Liver (tissue), 9 donors: ENCODE results near the gene DUSP16. TPM values are rescaled to one million over a fixed set of nuclear protein-coding genes. Genes with fewer than 3 reads are reported as not detected.

ENCODE experiments used
- DNase-seq: peaks from one replicate; pipeline ENCODE4 v3.0.0-alpha.2; 2017; ENCODE audit warnings: low spot score
- H3K27ac ChIP-seq, 2 donors: one replicate each; pipeline ENCODE4 v1.7.0; 2013; ENCODE audit warnings: inconsistent platforms in 2 of 2, low read length in 2 of 2, control low read depth in 1 of 2, low read depth in 1 of 2, mild to moderate bottlenecking in 1 of 2
- H3K27me3 ChIP-seq, 4 donors: one replicate each; pipeline versions ENCODE4 v1.6.1 to v1.7.0; 2013; ENCODE audit warnings: low read length in 3 of 4, inconsistent platforms in 1 of 4, mild to moderate bottlenecking in 1 of 4, moderate library complexity in 1 of 4; ENCODE audit not compliant: control insufficient read depth in 4 of 4, insufficient read depth in 4 of 4
- H3K36me3 ChIP-seq, 4 donors: one replicate each; pipeline versions ENCODE4 v1.6.1 to v1.7.0; 2013; ENCODE audit warnings: low read length in 3 of 4, mild to moderate bottlenecking in 3 of 4, low read depth in 1 of 4, moderate library complexity in 1 of 4; ENCODE audit not compliant: control insufficient read depth in 4 of 4, insufficient read depth in 3 of 4
- H3K4me1 ChIP-seq, 4 donors: one replicate each; pipeline versions ENCODE4 v1.6.1 to v1.7.0; 2013; ENCODE audit warnings: low read length in 3 of 4, mild to moderate bottlenecking in 3 of 4, moderate library complexity in 1 of 4; ENCODE audit not compliant: control insufficient read depth in 4 of 4, insufficient read depth in 4 of 4
- H3K4me3 ChIP-seq, 3 donors: one replicate each; pipeline versions ENCODE4 v1.6.1 to v1.7.0; 2013; ENCODE audit warnings: low read length in 3 of 3, control low read depth in 1 of 3, low read depth in 1 of 3, mild to moderate bottlenecking in 1 of 3
- H3K9ac ChIP-seq, 2 donors: one replicate each; pipeline ENCODE4 v1.7.0; 2013; ENCODE audit warnings: low read length in 2 of 2, mild to moderate bottlenecking in 2 of 2, moderate library complexity in 2 of 2, control low read depth in 1 of 2, low read depth in 1 of 2
- H3K9me3 ChIP-seq, 4 donors: one replicate each; pipeline versions ENCODE4 v1.6.1 to v1.7.0; 2013; ENCODE audit warnings: low read length in 3 of 4; ENCODE audit not compliant: control insufficient read depth in 4 of 4
- EGR1 ChIP-seq, 2 donors: IDR thresholded peaks; 2 replicates each; pipeline ENCODE4 v1.6.1; 2016 to 2018; ENCODE audit warnings: antibody characterized with exemption in 2 of 2, low read depth in 2 of 2
- FOXA1 ChIP-seq: IDR thresholded peaks from 2 replicates; pipeline ENCODE4 v1.6.1; 2016; ENCODE audit warnings: antibody characterized with exemption
- FOXA2 ChIP-seq: IDR thresholded peaks from 2 replicates; pipeline ENCODE4 v1.6.1; 2016; ENCODE audit warnings: antibody characterized with exemption
- HNF4A ChIP-seq, 2 donors: conservative IDR thresholded peaks; 2 replicates each; pipeline ENCODE4 v1.6.1; 2016; ENCODE audit warnings: antibody characterized with exemption in 2 of 2, mild to moderate bottlenecking in 2 of 2
- HNF4G ChIP-seq: IDR thresholded peaks from 2 replicates; pipeline ENCODE4 v1.6.1; 2016; ENCODE audit warnings: antibody characterized with exemption
- JUND ChIP-seq, 2 donors: IDR thresholded peaks; 2 replicates each; pipeline ENCODE4 v1.6.1; 2016; ENCODE audit warnings: antibody characterized with exemption in 2 of 2
- NR2F2 ChIP-seq: IDR thresholded peaks from 2 replicates; pipeline ENCODE4 v1.6.1; 2016; ENCODE audit warnings: antibody characterized with exemption
- RAD21 ChIP-seq, 2 donors: IDR thresholded peaks; 2 replicates each; pipeline ENCODE4 v1.6.1; 2016; ENCODE audit warnings: antibody characterized with exemption in 2 of 2, mild to moderate bottlenecking in 2 of 2
- RXRA ChIP-seq, 2 donors: IDR thresholded peaks; 2 replicates each; pipeline ENCODE4 v1.6.1; 2017 to 2018; ENCODE audit warnings: antibody characterized with exemption in 2 of 2, mild to moderate bottlenecking in 1 of 2
- SP1 ChIP-seq: IDR thresholded peaks from 2 replicates; pipeline ENCODE4 v1.6.1; 2018; ENCODE audit warnings: antibody characterized with exemption, mild to moderate bottlenecking
- TAF1 ChIP-seq: conservative IDR thresholded peaks from 2 replicates; pipeline ENCODE4 v1.6.1; 2016; ENCODE audit warnings: antibody characterized with exemption, mild to moderate bottlenecking
- YY1 ChIP-seq: IDR thresholded peaks from 2 replicates; pipeline ENCODE4 v1.6.1; 2016; ENCODE audit warnings: antibody characterized with exemption, mild to moderate bottlenecking
- WGBS: extraction: QIAGEN DNeasy Blood & Tissue Kit; methylation state at CpG from one replicate; pipeline ENCODE4 v1.1.7; 2013; 5-methylcytosine and 5-hydroxymethylcytosine counted together
- polyA plus RNA-seq, 2 donors: library from polyadenylated mRNA; stranded (reverse) in 1 of 2; unstranded in 1 of 2; fragments of 200-250 nt in 1 of 2; fragments of >200 nt in 1 of 2; fragmentation: Nextera tagmentation in 1 of 2; extraction: Ambion mirVana in 1 of 2; gene quantifications; one replicate each; pipeline versions ENCODE4 v1.2.1 to v1.2.3, GENCODE V29; 2013 to 2015
- total RNA-seq, 2 donors: library from RNA; depleted of rRNA; stranded (reverse); fragments of >200 nt; gene quantifications; one replicate each; pipeline ENCODE4 v1.2.3, GENCODE V29; 2014
- TF ChIP-seq, protein P1 (sequence below): IDR thresholded peaks from 2 replicates; pipeline ENCODE4 v1.6.1; 2016; ENCODE audit warnings: antibody characterized with exemption
- TF ChIP-seq, protein P2 (sequence below): IDR thresholded peaks from 2 replicates; pipeline ENCODE4 v1.6.1; 2016; ENCODE audit warnings: antibody characterized with exemption
- TF ChIP-seq, protein P3 (sequence below): fragments of 150-350 bp; IDR thresholded peaks from 2 replicates; pipeline ENCODE4 v1.5.1; 2017; ENCODE audit warnings: improper control_type of control experiment, low read depth, low read length; ENCODE audit not compliant: missing input control
- TF ChIP-seq, protein P4 (sequence below): IDR thresholded peaks from 2 replicates; pipeline ENCODE4 v1.6.1; 2016; ENCODE audit warnings: antibody characterized with exemption
- TF ChIP-seq, protein P5 (sequence below): IDR thresholded peaks from 2 replicates; pipeline ENCODE4 v1.6.1; 2016; ENCODE audit warnings: antibody characterized with exemption, mild to moderate bottlenecking
- donor health status: healthy.
- donor health status: healthy.
- donor health status: healthy.
- donor health status: healthy.
- donor health status: healthy.

The DUSP16 gene
- total and polyA plus RNA-seq, 4 donors: 7.8 to 56.4 (median 19.1) TPM

DNA sequence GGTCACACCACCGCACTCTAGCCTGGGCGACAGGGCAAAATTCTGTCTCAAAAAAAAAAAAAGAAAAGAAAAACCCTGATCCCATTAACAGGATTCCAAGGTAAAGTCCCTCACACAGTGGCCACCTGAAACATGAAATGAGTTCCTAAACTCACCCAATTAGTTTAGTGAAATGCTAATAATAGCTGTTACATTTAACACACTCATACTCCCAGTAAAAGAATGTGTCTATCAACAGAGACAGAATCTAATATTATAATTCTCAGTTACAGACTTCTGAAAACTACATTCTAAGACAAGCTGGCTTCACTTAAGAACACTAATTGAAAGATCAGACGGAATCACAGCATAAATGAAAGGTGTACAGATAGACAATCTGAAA is 44.2 kb downstream of the DUSP16 start (continued):
- TF ChIP-seq EGR1 (IDR thresholded peaks at IDR 0.05; ENCODE audit: low read depth in 2 of 2): no peak
- no peak for TF ChIP-seq FOXA2
- TF ChIP-seq HNF4A (conservative IDR thresholded peaks at IDR 0.05): no peak

DNA sequence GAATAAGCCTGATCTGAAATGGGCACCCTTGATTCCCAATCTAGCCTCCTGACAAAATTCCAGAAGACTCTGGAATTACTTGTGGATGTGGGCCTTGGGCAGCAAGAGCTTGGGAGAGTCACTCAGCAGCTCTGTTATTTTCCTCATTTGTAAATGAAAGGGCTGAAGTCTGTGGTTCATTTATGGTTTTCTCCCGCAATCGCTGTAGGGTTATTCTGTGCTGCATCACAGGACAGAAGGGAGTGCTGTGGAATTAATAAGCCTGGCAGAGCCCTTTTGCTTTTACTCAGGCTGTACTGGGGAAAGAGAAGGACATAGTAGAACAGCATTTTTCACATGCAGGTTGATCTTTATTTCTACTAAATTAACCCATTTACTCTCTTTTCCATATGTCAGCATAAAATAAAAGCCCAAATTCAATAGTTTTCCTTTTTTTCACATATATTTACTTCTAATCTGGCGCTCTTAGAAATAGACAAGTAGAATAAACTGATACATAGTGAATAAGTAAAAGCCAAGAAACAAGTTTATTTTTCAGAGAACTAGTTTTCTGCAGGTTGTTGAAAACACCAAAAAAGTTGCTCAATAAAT is 49.2 kb downstream of the DUSP16 start:
- no peak for DNase-seq
- Histone ChIP-seq H3K4me1 (peaks cover 0 to 19% (median 5%) of the 10 kb centered on the region in 4 donors), H3K4me3 (no peak overlapping the region), H3K27ac (no peak overlapping the region), H3K9ac (no peak overlapping the region), H3K9me3 (no peaks in the 10 kb centered on the region), H3K36me3 (peaks cover 0 to 24% (median 13%) of the 10 kb centered on the region in 4 donors), H3K27me3 (no peaks in the 10 kb centered on the region)
- TF ChIP-seq TAF1 (no peak), SP1 (no peak), EGR1 (IDR thresholded peaks at IDR 0.05; ENCODE audit: low read depth in 2 of 2) (no peak), JUND (IDR thresholded peaks at IDR 0.05) (no peak), HNF4A (conservative IDR thresholded peaks at IDR 0.05) (no peak), FOXA2 (no peak), YY1 (no peak)
- TF ChIP-seq, protein P1, sequence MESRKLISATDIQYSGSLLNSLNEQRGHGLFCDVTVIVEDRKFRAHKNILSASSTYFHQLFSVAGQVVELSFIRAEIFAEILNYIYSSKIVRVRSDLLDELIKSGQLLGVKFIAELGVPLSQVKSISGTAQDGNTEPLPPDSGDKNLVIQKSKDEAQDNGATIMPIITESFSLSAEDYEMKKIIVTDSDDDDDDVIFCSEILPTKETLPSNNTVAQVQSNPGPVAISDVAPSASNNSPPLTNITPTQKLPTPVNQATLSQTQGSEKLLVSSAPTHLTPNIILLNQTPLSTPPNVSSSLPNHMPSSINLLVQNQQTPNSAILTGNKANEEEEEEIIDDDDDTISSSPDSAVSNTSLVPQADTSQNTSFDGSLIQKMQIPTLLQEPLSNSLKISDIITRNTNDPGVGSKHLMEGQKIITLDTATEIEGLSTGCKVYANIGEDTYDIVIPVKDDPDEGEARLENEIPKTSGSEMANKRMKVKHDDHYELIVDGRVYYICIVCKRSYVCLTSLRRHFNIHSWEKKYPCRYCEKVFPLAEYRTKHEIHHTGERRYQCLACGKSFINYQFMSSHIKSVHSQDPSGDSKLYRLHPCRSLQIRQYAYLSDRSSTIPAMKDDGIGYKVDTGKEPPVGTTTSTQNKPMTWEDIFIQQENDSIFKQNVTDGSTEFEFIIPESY: no peak
- TF ChIP-seq, protein P2, sequence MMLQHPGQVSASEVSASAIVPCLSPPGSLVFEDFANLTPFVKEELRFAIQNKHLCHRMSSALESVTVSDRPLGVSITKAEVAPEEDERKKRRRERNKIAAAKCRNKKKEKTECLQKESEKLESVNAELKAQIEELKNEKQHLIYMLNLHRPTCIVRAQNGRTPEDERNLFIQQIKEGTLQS: no peak
- WGBS: 98% methylated on average over 3 of the region's 3 CpGs

DNA sequence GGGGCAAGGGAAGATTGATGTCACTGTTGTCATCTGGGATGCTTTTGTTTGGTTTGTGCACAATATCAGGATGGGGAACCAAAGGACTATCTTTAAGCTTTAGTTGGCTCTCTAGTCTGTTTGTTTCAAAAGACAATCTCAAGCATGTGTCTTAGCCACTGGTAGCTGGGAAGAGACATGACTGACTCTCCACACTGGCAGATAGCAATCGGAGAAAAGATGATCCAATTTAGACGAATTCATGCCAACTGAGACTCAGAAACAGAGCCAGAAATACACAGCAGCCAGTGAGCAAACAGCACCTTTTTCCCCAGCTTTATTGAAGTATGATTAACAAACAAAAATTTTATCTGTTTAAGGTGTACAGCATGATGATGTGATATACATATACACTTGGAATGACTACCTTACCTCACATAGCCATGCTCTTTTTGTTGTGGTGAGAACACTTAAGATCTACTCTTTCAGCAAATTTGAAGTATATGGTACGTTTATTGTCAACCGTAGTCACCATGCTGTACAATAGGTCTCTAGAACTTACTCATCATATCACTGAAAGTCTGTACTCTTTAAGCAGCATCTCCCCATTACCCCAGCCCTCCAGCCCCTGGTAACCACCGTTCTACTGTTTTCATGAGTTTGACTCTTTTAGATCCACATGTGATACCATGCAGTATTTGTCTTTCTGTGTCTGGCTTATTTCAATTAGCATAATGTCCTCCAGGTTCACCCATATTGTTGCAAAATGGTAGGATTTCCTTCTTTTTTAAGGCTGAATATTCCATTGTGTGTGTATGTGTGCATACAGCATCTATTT is 50.6 kb downstream of the DUSP16 start:
- no peak overlapping the region for H3K9ac ChIP-seq
- TF ChIP-seq HNF4G (no peak), RXRA (IDR thresholded peaks at IDR 0.05) (no peak), FOXA1 (no peak), NR2F2 (no peak), SP1 (no peak), RAD21 (IDR thresholded peaks at IDR 0.05) (no peak), HNF4A (conservative IDR thresholded peaks at IDR 0.05) (no peak), JUND (IDR thresholded peaks at IDR 0.05) (no peak), TAF1 (no peak), EGR1 (IDR thresholded peaks at IDR 0.05; ENCODE audit: low read depth in 2 of 2) (no peak), YY1 (no peak), FOXA2 (no peak)
- TF ChIP-seq, protein P2: no peak
- TF ChIP-seq, protein P3, sequence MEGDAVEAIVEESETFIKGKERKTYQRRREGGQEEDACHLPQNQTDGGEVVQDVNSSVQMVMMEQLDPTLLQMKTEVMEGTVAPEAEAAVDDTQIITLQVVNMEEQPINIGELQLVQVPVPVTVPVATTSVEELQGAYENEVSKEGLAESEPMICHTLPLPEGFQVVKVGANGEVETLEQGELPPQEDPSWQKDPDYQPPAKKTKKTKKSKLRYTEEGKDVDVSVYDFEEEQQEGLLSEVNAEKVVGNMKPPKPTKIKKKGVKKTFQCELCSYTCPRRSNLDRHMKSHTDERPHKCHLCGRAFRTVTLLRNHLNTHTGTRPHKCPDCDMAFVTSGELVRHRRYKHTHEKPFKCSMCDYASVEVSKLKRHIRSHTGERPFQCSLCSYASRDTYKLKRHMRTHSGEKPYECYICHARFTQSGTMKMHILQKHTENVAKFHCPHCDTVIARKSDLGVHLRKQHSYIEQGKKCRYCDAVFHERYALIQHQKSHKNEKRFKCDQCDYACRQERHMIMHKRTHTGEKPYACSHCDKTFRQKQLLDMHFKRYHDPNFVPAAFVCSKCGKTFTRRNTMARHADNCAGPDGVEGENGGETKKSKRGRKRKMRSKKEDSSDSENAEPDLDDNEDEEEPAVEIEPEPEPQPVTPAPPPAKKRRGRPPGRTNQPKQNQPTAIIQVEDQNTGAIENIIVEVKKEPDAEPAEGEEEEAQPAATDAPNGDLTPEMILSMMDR: no peak
- TF ChIP-seq, protein P1: no peak
- TF ChIP-seq, protein P4, sequence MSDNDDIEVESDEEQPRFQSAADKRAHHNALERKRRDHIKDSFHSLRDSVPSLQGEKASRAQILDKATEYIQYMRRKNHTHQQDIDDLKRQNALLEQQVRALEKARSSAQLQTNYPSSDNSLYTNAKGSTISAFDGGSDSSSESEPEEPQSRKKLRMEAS: no peak
- TF ChIP-seq, protein P5, sequence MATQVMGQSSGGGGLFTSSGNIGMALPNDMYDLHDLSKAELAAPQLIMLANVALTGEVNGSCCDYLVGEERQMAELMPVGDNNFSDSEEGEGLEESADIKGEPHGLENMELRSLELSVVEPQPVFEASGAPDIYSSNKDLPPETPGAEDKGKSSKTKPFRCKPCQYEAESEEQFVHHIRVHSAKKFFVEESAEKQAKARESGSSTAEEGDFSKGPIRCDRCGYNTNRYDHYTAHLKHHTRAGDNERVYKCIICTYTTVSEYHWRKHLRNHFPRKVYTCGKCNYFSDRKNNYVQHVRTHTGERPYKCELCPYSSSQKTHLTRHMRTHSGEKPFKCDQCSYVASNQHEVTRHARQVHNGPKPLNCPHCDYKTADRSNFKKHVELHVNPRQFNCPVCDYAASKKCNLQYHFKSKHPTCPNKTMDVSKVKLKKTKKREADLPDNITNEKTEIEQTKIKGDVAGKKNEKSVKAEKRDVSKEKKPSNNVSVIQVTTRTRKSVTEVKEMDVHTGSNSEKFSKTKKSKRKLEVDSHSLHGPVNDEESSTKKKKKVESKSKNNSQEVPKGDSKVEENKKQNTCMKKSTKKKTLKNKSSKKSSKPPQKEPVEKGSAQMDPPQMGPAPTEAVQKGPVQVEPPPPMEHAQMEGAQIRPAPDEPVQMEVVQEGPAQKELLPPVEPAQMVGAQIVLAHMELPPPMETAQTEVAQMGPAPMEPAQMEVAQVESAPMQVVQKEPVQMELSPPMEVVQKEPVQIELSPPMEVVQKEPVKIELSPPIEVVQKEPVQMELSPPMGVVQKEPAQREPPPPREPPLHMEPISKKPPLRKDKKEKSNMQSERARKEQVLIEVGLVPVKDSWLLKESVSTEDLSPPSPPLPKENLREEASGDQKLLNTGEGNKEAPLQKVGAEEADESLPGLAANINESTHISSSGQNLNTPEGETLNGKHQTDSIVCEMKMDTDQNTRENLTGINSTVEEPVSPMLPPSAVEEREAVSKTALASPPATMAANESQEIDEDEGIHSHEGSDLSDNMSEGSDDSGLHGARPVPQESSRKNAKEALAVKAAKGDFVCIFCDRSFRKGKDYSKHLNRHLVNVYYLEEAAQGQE: no peak

More for the DNA sequence above, 50.6 kb downstream of the DUSP16 start:
- Histone ChIP-seq H3K9me3 (no peaks in the 10 kb centered on the region), H3K27me3 (no peaks in the 10 kb centered on the region), H3K36me3 (peaks cover 0 to 16% (median 5%) of the 10 kb centered on the region in 4 donors), H3K27ac (peak overlapping the region in 1 of 2 donors; percentile 7), H3K4me1 (peaks cover 0 to 19% (median 5%) of the 10 kb centered on the region in 4 donors), H3K4me3 (no peak overlapping the region)
- no peak for DNase-seq
- WGBS: 72% methylated on average over 5 of the region's 5 CpGs
